ENCODE measurements around the gene INSIG1.

DNA sequence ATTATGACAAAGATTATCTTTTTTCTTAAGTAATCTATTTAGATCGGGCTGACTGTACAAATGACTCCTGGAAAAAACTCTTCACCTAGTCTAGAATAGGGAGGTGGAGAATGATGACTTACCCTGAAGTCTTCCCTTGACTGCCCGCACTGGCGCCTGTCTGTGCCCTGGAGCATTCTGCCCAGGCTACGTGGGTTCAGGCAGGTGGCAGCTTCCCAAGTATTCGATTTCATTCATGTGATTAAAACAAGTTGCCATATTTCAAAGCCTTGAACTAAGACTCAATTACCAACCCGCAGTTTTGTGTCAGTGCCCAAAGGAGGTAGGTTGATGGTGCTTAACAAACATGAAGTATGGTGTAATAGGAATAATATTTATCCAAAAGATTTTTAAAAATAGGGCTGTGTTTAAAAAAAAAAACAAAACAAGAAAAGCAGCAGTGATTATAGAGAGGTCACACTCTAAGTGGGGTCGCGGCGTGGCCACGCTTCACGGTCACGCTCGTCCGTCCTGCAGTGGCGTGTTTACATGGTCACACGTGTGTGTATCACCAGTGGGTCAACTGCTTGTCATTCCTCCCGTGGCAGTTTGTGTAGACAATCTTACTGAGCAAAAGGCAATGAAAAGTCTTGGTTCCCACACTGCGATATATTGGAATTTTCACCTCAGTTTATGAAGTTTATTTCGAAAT lies 10.8 kb downstream of the INSIG1 start:
- TF ChIP-seq, protein P1, sequence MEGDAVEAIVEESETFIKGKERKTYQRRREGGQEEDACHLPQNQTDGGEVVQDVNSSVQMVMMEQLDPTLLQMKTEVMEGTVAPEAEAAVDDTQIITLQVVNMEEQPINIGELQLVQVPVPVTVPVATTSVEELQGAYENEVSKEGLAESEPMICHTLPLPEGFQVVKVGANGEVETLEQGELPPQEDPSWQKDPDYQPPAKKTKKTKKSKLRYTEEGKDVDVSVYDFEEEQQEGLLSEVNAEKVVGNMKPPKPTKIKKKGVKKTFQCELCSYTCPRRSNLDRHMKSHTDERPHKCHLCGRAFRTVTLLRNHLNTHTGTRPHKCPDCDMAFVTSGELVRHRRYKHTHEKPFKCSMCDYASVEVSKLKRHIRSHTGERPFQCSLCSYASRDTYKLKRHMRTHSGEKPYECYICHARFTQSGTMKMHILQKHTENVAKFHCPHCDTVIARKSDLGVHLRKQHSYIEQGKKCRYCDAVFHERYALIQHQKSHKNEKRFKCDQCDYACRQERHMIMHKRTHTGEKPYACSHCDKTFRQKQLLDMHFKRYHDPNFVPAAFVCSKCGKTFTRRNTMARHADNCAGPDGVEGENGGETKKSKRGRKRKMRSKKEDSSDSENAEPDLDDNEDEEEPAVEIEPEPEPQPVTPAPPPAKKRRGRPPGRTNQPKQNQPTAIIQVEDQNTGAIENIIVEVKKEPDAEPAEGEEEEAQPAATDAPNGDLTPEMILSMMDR (conservative IDR thresholded peaks at IDR 0.05; ENCODE audit: low read depth in 2 of 2): no peak
- TF ChIP-seq, protein P2, sequence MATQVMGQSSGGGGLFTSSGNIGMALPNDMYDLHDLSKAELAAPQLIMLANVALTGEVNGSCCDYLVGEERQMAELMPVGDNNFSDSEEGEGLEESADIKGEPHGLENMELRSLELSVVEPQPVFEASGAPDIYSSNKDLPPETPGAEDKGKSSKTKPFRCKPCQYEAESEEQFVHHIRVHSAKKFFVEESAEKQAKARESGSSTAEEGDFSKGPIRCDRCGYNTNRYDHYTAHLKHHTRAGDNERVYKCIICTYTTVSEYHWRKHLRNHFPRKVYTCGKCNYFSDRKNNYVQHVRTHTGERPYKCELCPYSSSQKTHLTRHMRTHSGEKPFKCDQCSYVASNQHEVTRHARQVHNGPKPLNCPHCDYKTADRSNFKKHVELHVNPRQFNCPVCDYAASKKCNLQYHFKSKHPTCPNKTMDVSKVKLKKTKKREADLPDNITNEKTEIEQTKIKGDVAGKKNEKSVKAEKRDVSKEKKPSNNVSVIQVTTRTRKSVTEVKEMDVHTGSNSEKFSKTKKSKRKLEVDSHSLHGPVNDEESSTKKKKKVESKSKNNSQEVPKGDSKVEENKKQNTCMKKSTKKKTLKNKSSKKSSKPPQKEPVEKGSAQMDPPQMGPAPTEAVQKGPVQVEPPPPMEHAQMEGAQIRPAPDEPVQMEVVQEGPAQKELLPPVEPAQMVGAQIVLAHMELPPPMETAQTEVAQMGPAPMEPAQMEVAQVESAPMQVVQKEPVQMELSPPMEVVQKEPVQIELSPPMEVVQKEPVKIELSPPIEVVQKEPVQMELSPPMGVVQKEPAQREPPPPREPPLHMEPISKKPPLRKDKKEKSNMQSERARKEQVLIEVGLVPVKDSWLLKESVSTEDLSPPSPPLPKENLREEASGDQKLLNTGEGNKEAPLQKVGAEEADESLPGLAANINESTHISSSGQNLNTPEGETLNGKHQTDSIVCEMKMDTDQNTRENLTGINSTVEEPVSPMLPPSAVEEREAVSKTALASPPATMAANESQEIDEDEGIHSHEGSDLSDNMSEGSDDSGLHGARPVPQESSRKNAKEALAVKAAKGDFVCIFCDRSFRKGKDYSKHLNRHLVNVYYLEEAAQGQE (IDR thresholded peaks at IDR 0.05; ENCODE audit: unreplicated experiment): no peak

Measured in GM23338 (cell line).